IPS-20b (cell line): ENCODE results near the gene TBC1D16.
"Not testable (repeated sequence)": the region's sequence is repeated elsewhere in the genome, so short reads cannot be mapped to it uniquely, and the experiment has no call there.

ENCODE experiments used
- H3K27ac ChIP-seq: one replicate; pipeline ENCODE4 v1.5.1; 2013; ENCODE audit warnings: low read length
- H3K27me3 ChIP-seq: 2 replicates; pipeline ENCODE4 v1.6.1; 2013; ENCODE audit warnings: mild to moderate bottlenecking, low read length, inconsistent platforms; ENCODE audit not compliant: insufficient read depth
- H3K36me3 ChIP-seq: 2 replicates; pipeline ENCODE4 v1.6.1; 2013; ENCODE audit warnings: low read depth, mild to moderate bottlenecking, inconsistent platforms, low read length, moderate library complexity; ENCODE audit not compliant: insufficient read depth
- H3K4me1 ChIP-seq: 2 replicates; pipeline ENCODE4 v1.6.1; 2013; ENCODE audit warnings: mild to moderate bottlenecking, control low read depth, inconsistent platforms, low read length, moderate library complexity; ENCODE audit not compliant: insufficient read depth
- H3K4me3 ChIP-seq: 2 replicates; pipeline ENCODE4 v1.5.1; 2013; ENCODE audit warnings: mild to moderate bottlenecking, low read length, inconsistent platforms
- H3K9ac ChIP-seq: 2 replicates; pipeline ENCODE4 v1.6.1; 2013; ENCODE audit warnings: low read depth, mild to moderate bottlenecking, inconsistent platforms, low read length, moderate library complexity
- H3K9me3 ChIP-seq: 2 replicates; pipeline ENCODE4 v1.6.1; 2013; ENCODE audit warnings: mild to moderate bottlenecking, low read depth, low read length, inconsistent platforms; ENCODE audit not compliant: insufficient read depth

TBC1D16 gene

DNA sequence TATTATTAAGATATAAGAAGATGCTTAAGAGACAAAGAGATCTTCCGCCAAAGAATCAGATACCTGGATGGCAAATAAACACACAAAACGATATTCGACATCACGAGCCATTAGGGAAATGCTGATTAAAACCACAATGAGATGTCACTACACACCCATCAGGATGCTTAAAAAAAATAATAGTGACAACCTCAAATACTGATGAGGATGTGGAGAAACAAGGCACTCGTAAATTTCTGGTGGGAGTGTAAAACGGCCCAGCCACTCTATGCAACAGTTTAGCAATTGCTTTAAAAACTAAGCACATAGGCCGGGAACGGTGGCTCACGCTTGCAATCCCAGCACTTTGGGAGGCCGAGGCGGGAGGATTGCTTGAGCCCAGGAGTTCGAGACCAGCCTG, 39.4 kb downstream of the TBC1D16 start:
- H3K9me3 ChIP-seq, result no peaks in the 10 kb centered on the region
- H3K27me3 ChIP-seq, result peaks cover 6% of the 10 kb centered on the region; the same call in 1 of the 2 replicates
- H3K4me1 ChIP-seq, result peaks cover 6% of the 10 kb centered on the region
- no peak overlapping the region for H3K9ac ChIP-seq
- no peak overlapping the region for H3K4me3 ChIP-seq
- no peaks in the 10 kb centered on the region; the same call in 1 of the 2 replicates for H3K36me3 ChIP-seq
- no peak overlapping the region for H3K27ac ChIP-seq

DNA sequence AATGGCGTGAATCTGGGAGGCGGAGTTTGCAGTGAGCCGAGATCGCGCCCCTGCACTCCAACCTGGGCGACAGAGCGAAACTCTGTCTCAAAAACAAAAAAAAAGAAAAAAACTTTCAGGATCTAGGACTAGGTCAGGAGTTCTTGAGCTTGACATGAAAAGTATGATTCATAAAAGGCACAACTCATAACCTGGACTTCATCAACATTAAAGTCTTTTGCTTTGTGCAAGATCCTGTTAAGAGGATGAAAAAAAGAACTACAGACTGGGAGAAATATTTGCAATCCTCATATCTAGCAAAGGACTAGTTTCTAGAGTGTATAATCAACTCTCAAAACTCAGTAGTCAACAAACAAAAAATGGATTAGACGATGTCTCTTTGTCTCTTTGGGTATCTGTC, 40.0 kb downstream of the TBC1D16 start:
- Histone ChIP-seq H3K4me1 (peaks cover 9% of the 10 kb centered on the region), H3K36me3 (no peaks in the 10 kb centered on the region; the same call in 1 of the 2 replicates), H3K27ac (no peak overlapping the region), H3K9ac (no peak overlapping the region), H3K4me3 (no peak overlapping the region), H3K9me3 (no peaks in the 10 kb centered on the region), H3K27me3 (peaks cover 6% of the 10 kb centered on the region; the same call in 1 of the 2 replicates)

GRCh38 chr17:79994602-79995001, 41.1 kb downstream of the TBC1D16 start:
- H3K9me3 ChIP-seq, result no peaks in the 10 kb centered on the region
- H3K4me1 ChIP-seq, result peaks cover 9% of the 10 kb centered on the region
- H3K27ac ChIP-seq, result no peak overlapping the region
- H3K9ac ChIP-seq, result no peak overlapping the region
- peaks cover 6% of the 10 kb centered on the region; the same call in 1 of the 2 replicates for H3K27me3 ChIP-seq
- no peak overlapping the region for H3K4me3 ChIP-seq
- no peaks in the 10 kb centered on the region for H3K36me3 ChIP-seq

DNA sequence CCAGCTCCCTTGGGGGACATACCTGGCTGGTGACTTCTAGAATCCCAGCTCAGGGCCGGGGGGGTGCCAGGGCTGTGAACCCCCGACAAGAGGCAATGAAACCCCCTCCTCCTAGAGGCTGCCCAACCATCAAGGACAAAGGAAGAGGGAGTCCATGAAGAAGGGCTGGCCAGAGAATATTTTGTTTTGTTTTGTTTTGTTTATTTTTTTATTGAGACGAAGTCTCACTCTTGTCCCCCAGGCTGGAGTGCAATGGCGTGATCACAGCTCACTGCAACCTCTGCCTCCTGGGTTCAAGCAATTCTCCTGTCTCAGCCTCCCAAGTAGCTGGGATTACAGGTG, 41.5 kb downstream of the TBC1D16 start:
- not testable (repeated sequence) for H3K27me3 ChIP-seq, H3K4me3 ChIP-seq, H3K9me3 ChIP-seq, H3K9ac ChIP-seq, H3K36me3 ChIP-seq, H3K27ac ChIP-seq, H3K4me1 ChIP-seq

DNA sequence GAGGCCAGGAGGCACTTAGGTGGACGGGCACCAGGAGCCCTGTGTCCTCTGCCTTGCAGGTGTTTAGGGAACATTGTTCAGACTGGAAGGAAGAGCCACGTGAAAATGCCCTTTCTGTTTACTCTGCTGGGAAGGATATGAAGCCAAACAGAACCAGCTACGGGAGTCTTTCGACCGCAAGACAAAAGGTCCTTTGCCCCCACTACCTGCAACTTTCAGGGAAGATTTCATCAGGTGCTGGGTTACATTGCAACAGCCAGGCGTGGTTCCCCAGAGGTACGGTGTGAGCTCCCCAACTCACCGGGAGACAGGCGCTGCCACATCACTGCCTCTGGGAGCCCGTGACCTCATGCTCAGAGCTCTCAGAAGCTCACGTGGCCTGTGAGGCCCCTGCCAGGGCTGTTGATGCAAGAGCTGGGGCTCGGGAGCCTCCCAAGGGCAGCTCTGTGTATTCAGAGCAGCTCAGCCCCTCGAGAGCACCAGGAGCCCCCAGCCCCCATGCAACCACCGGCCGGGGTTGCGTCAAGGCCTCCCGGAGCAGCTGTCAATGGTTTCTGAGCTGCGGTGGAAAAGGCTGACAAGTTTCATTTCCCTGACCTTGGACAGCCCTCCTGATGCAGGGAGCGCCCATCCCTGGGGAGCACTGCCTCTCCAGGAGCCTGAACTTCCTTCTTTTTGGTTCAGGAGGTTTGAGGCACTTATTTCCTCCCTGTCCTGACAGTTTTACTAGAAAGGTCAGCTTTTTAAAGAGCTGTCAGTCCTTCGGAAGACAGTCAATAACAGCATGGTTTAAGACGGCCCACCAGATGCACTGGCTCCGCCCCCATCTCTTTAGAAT, 42.1 kb downstream of the TBC1D16 start:
- Histone ChIP-seq H3K27ac (no peak overlapping the region), H3K9ac (no peak overlapping the region), H3K9me3 (no peaks in the 10 kb centered on the region), H3K4me1 (peaks cover 9% of the 10 kb centered on the region), H3K36me3 (no peaks in the 10 kb centered on the region), H3K4me3 (no peak overlapping the region), H3K27me3 (peaks cover 6% of the 10 kb centered on the region; the same call in 1 of the 2 replicates)

DNA sequence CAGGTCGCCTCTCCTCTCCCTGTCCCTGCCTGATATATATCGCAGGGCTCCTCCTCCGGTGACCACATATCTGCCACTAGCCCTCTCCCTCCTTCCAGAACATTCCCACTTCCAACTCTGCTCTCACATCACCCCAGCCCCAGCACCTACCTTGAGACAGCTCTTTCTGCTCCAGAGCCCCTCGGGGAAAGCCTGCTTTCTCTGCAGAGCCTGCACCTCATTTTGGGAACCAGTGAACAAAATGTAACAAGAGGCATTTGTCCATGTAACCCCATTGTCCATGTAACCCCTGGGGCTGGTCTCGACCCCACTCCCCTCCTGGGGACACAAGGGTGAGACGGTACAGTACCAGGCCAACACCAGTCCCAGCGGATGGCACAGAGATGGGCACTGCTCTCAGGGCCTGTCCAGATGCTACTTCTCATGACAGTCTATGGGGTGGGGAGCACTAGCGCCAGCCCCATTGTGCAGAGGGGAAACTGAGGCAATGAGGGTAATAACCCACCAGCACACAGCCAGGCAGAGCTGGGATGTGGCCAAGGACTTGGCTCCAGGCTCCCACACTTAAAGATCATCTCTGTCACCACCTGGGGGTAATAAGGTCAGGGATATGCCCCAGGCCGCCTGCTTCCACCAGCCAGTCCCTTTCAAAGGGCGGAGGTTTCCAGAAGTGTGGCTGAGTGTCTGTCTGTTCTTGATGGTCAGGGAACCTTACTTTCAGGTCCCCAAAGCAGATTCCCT, 42.9 kb downstream of the TBC1D16 start:
- peaks cover 14% of the 10 kb centered on the region for H3K4me1 ChIP-seq

DNA sequence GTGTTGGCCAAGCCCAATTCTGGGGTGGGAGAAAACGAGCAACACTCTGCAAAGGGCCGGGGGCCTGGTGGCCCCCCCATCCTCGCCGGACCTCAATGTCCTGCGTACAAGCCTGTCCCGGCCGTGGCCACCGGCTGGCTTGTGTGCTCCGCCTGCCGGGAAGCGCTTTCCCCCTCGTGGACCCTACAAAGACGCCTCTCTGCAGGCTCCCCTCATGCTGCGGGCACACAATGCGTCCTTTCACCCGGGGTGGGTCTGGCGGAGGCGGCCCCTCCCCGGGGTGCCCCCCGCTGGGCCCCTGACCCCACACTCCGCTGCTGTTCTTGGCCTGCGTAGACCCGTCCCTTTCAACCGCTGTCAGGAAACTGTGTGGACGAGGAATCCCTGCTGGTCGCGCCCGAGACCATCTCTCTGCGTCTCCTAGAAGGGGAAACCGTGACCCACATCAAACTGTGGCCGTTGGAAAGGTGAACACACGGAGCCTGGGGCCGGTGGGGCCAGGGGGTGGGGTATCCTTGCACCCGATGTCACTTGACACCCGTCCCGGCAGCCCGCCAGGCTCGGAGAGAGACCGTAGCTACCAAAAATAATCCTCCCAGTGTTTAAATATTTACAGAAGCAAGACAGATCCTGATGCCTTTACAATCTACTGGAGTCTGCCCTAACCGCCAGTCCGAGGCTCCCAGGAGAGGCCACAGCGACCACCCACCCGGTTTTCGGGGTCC, 43.6 kb downstream of the TBC1D16 start:
- Histone ChIP-seq H3K4me3 (peak overlapping the region; percentile 59; the same call in 1 of the 2 replicates), H3K4me1 (peaks cover 16% of the 10 kb centered on the region), H3K36me3 (no peaks in the 10 kb centered on the region), H3K9me3 (no peaks in the 10 kb centered on the region), H3K9ac (peak overlapping the region; percentile 44; the same call in 1 of the 2 replicates), H3K27ac (no peak overlapping the region), H3K27me3 (peaks cover 6% of the 10 kb centered on the region; the same call in 1 of the 2 replicates)

More for the DNA sequence above, 42.9 kb downstream of the TBC1D16 start:
- H3K4me3 ChIP-seq, result no peak overlapping the region; the same call in 1 of the 2 replicates
- H3K36me3 ChIP-seq, result no peaks in the 10 kb centered on the region
- peaks cover 6% of the 10 kb centered on the region; the same call in 1 of the 2 replicates for H3K27me3 ChIP-seq
- H3K9me3 ChIP-seq, result no peaks in the 10 kb centered on the region
- H3K9ac ChIP-seq, result no peak overlapping the region
- H3K27ac ChIP-seq, result no peak overlapping the region

GRCh38 chr17:79991140-79991923, 44.3 kb downstream of the TBC1D16 start:
- peak overlapping the region; percentile 59; the same call in 1 of the 2 replicates for H3K4me3 ChIP-seq
- H3K27me3 ChIP-seq, result peaks cover 6% of the 10 kb centered on the region; the same call in 1 of the 2 replicates
- no peak overlapping the region for H3K27ac ChIP-seq
- peak overlapping the region; percentile 48; the same call in 1 of the 2 replicates for H3K9ac ChIP-seq
- H3K36me3 ChIP-seq, result no peaks in the 10 kb centered on the region
- H3K9me3 ChIP-seq, result no peaks in the 10 kb centered on the region
- peaks cover 16% of the 10 kb centered on the region for H3K4me1 ChIP-seq

DNA sequence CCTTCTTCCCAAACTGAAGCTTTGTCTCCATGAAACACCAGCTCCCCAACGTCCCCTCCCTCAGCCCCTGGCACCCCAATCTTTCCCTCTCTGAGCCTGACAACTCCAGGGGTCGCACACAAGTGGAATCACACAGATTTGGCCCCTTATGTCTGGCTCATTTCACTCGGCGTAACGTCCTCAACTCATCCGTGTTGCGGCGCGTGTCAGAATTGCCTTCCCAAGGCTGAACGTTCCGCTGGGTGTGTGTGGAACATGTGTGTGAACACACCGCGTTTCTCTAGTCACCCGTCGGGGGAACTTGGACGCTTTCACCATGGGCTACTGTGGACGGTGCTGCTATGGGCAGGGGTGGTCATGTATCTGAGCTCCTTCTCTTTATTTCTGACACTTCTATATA, 45.0 kb downstream of the TBC1D16 start:
- no peak overlapping the region for H3K9ac ChIP-seq
- no peak overlapping the region for H3K4me3 ChIP-seq
- H3K27me3 ChIP-seq, result peaks cover 6% of the 10 kb centered on the region; the same call in 1 of the 2 replicates
- no peaks in the 10 kb centered on the region for H3K36me3 ChIP-seq
- no peaks in the 10 kb centered on the region for H3K9me3 ChIP-seq
- no peak overlapping the region for H3K27ac ChIP-seq
- H3K4me1 ChIP-seq, result peaks cover 16% of the 10 kb centered on the region

DNA sequence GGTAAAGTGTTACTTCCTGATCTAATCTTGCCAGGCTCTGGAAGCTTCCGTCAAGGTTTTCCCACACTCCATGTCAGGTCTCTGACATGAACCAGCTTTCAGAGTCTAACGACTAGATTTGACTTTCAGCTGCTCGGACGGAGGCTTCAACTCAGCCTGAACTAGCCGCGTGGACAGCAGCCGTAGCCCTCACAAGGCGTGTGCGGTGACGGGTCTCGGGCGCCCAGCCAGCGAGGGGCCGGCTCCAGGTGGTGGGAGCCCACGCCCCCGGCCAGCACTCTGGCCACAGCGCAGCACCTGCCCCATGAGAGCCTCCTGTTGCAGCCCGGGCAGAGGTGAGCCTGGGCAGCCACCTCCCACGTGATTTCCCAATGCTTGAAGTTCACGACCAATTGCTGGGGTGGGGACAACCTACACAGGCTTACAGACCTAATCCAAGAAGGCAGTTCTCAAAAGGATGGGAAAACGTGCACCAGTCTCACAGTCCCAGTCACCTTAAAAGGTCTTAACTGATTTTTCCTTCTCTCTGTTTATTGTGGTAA, 45.5 kb downstream of the TBC1D16 start:
- no peak overlapping the region for H3K27ac ChIP-seq

More for the DNA sequence above, 45.5 kb downstream of the TBC1D16 start:
- Histone ChIP-seq H3K36me3 (no peaks in the 10 kb centered on the region), H3K9ac (no peak overlapping the region), H3K4me1 (peaks cover 16% of the 10 kb centered on the region), H3K4me3 (no peak overlapping the region), H3K27me3 (peaks cover 6% of the 10 kb centered on the region; the same call in 1 of the 2 replicates), H3K9me3 (no peaks in the 10 kb centered on the region)
